WTC11 (cell line): ENCODE results near the gene REC8. TPM values are rescaled to one million over a fixed set of nuclear protein-coding genes. Genes with fewer than 3 reads are reported as not detected.

Experiments used
- ATAC-seq: fragments of 200-7000 bp; cut with Tn5 transposase; 2 replicates; pipeline ENCODE4 v1.10.0; 2021; ENCODE audit warnings: mild to moderate bottlenecking, moderate library complexity
- CTCF ChIA-PET: fragments of 300-600 bp; sonication (Branson Sonifier 250); formaldehyde crosslinking; loops from one replicate; lab custom pipeline; 2021; ENCODE audit warnings: antibody characterized with exemption; lab: Charles Lee
- POLR2A ChIA-PET: fragments of 350-600 bp; sonication (Branson Sonifier 250); formaldehyde crosslinking; loops from one replicate; lab custom pipeline; 2021; ENCODE audit warnings: antibody characterized with exemption; lab: Charles Lee
- DNase-seq: peaks from one replicate; pipeline ENCODE4 v3.0.0; 2021; ENCODE audit warnings: low spot score
- H3K27ac Mint-ChIP-seq: 2 replicates; pipeline ENCODE4 v1.8.0; 2021; ENCODE audit warnings: mixed read lengths
- H3K27me3 Mint-ChIP-seq: 2 replicates; pipeline ENCODE4 v1.8.0; 2021; ENCODE audit warnings: low read depth, mild to moderate bottlenecking, moderate library complexity, mixed read lengths
- H3K36me3 Mint-ChIP-seq: 2 replicates; pipeline ENCODE4 v1.8.0; 2021; ENCODE audit warnings: mixed read lengths
- H3K4me1 Mint-ChIP-seq: 2 replicates; pipeline ENCODE4 v1.8.0; 2022; ENCODE audit warnings: mixed read lengths
- H3K4me3 Mint-ChIP-seq: 2 replicates; pipeline ENCODE4 v1.8.0; 2021; ENCODE audit warnings: mild to moderate bottlenecking, moderate library complexity, mixed read lengths
- H3K9me3 Mint-ChIP-seq: 2 replicates; pipeline ENCODE4 v1.8.0; 2021; ENCODE audit warnings: mixed read lengths
- ATF1 ChIP-seq: sonication (generic); formaldehyde crosslinking; IDR thresholded peaks from 2 replicates; pipeline ENCODE4 v1.8.1; 2023; ENCODE audit warnings: mild to moderate bottlenecking, moderate library complexity, missing genetic modification reagents
- CREM ChIP-seq: sonication (generic); formaldehyde crosslinking; IDR thresholded peaks from 2 replicates; pipeline ENCODE4 v1.8.1; 2022; ENCODE audit warnings: mild to moderate bottlenecking, missing genetic modification reagents, moderate library complexity
- FOXJ3 ChIP-seq: sonication (generic); formaldehyde crosslinking; IDR thresholded peaks from 2 replicates; pipeline ENCODE4 v1.9.0; 2021; ENCODE audit warnings: missing genetic modification reagents, mild to moderate bottlenecking, borderline replicate concordance
- FOXP1 ChIP-seq: sonication (generic); formaldehyde crosslinking; IDR thresholded peaks from 2 replicates; pipeline ENCODE4 v1.8.0; 2022; ENCODE audit warnings: missing genetic modification reagents, mild to moderate bottlenecking, moderate library complexity, borderline replicate concordance
- GABPB1 ChIP-seq: sonication (generic); formaldehyde crosslinking; IDR thresholded peaks from 2 replicates; pipeline ENCODE4 v1.8.1; 2023; ENCODE audit warnings: mild to moderate bottlenecking, missing genetic modification reagents
- GTF2I ChIP-seq: fragments of 250-450 bp; sonication (Bioruptor Pico); conservative IDR thresholded peaks from 2 replicates; pipeline ENCODE4 v1.4.0; 2021; ENCODE audit warnings: mild to moderate bottlenecking
- JAZF1 ChIP-seq: fragments of 250-450 bp; sonication (Bioruptor Pico); IDR thresholded peaks from 2 replicates; pipeline ENCODE4 v1.9.0; 2021; ENCODE audit warnings: moderate library complexity, mild to moderate bottlenecking, inconsistent platforms
- JUN ChIP-seq: sonication (generic); formaldehyde crosslinking; IDR thresholded peaks from 2 replicates; pipeline ENCODE4 v1.8.0; 2023; ENCODE audit warnings: mild to moderate bottlenecking, missing genetic modification reagents
- KAT7 ChIP-seq: sonication (generic); formaldehyde crosslinking; IDR thresholded peaks from 2 replicates; pipeline ENCODE4 v1.8.1; 2023; ENCODE audit warnings: missing genetic modification reagents, mild to moderate bottlenecking, borderline replicate concordance
- NFE2L1 ChIP-seq: sonication (generic); formaldehyde crosslinking; IDR thresholded peaks from 2 replicates; pipeline ENCODE4 v1.8.1; 2023; ENCODE audit warnings: missing genetic modification reagents
- NR1H2 ChIP-seq: sonication (generic); formaldehyde crosslinking; IDR thresholded peaks from 2 replicates; pipeline ENCODE4 v1.9.0; 2021; ENCODE audit warnings: mild to moderate bottlenecking, moderate library complexity, missing genetic modification reagents
- NR3C1 ChIP-seq: sonication (generic); formaldehyde crosslinking; conservative IDR thresholded peaks from 2 replicates; pipeline ENCODE4 v1.8.1; 2023; ENCODE audit warnings: low read depth, mild to moderate bottlenecking, missing genetic modification reagents
- PRDM15 ChIP-seq: sonication (generic); formaldehyde crosslinking; IDR thresholded peaks from 2 replicates; pipeline ENCODE4 v1.8.0; 2022; ENCODE audit warnings: missing genetic modification reagents
- PREB ChIP-seq: sonication (generic); formaldehyde crosslinking; IDR thresholded peaks from 2 replicates; pipeline ENCODE4 v1.8.1; 2022; ENCODE audit warnings: mild to moderate bottlenecking, missing genetic modification reagents, moderate library complexity, borderline replicate concordance
- TEAD4 ChIP-seq: sonication (generic); formaldehyde crosslinking; IDR thresholded peaks from 2 replicates; pipeline ENCODE4 v1.8.0; 2022; ENCODE audit warnings: mild to moderate bottlenecking, missing genetic modification reagents
- TP53 ChIP-seq: sonication (generic); formaldehyde crosslinking; IDR thresholded peaks from 2 replicates; pipeline ENCODE4 v1.8.1; 2023; ENCODE audit warnings: mild to moderate bottlenecking, missing genetic modification reagents
- ZNF138 ChIP-seq: sonication (generic); formaldehyde crosslinking; conservative IDR thresholded peaks from 2 replicates; pipeline ENCODE4 v1.8.1; 2022; ENCODE audit warnings: mild to moderate bottlenecking, moderate library complexity, missing genetic modification reagents
- ZNF263 ChIP-seq: sonication (generic); formaldehyde crosslinking; IDR thresholded peaks from 2 replicates; pipeline ENCODE4 v1.8.1; 2022; ENCODE audit warnings: low read depth, mild to moderate bottlenecking, moderate library complexity, missing genetic modification reagents
- ZNF396 ChIP-seq: fragments of 250-450 bp; sonication (Bioruptor Pico); IDR thresholded peaks from 2 replicates; pipeline ENCODE4 v1.8.0; 2021; ENCODE audit warnings: mild to moderate bottlenecking, moderate library complexity, borderline replicate concordance
- ZNF416 ChIP-seq: fragments of 250-450 bp; sonication (Bioruptor Pico); IDR thresholded peaks from 2 replicates; pipeline ENCODE4 v1.9.0; 2021; ENCODE audit warnings: mild to moderate bottlenecking, inconsistent platforms
- ZNF423 ChIP-seq: fragments of 250-450 bp; sonication (Bioruptor Pico); IDR thresholded peaks from 2 replicates; pipeline ENCODE4 v2.1.2; 2022; ENCODE audit warnings: mild to moderate bottlenecking, moderate library complexity
- ZNF671 ChIP-seq: fragments of 250-450 bp; sonication (Bioruptor Pico); IDR thresholded peaks from 2 replicates; pipeline ENCODE4 v1.8.0; 2021; ENCODE audit warnings: mild to moderate bottlenecking
- total RNA-seq: library from RNA; stranded (reverse); gene quantifications from 3 replicates; pipeline ENCODE4 v1.2.3, GENCODE V29; 2021
- TF ChIP-seq, protein P1 (sequence below): sonication (generic); formaldehyde crosslinking; IDR thresholded peaks from 2 replicates; pipeline ENCODE4 v1.8.0; 2022; ENCODE audit warnings: mild to moderate bottlenecking, missing genetic modification reagents
- TF ChIP-seq, protein P2 (sequence below): fragments of 200-600 bp; IDR thresholded peaks from 2 replicates; pipeline ENCODE4 v1.8.0; 2022; ENCODE audit warnings: antibody characterized with exemption
- TF ChIP-seq, protein P3 (sequence below): fragments of 250-450 bp; sonication (Bioruptor Pico); IDR thresholded peaks from 2 replicates; pipeline ENCODE4 v1.9.0; 2021; ENCODE audit warnings: mild to moderate bottlenecking, borderline replicate concordance

Gene REC8
- total RNA-seq, 1 experiment from 2014 or later: 32.2 TPM

- H3K9me3 Mint-ChIP-seq: no peaks in the 10 kb centered on the region
- ATAC-seq (peak; percentile 71), DNase-seq (peak; percentile 85)
- peak within 1 kb of the TSS; percentile 97 for H3K27ac Mint-ChIP-seq
- ChIA-PET CTCF (interaction anchor here (0.6 to 2.6 kb wide), 21 partner anchors 12 to 226 kb away, joined by 3 to 31 read pairs (median 5); partner anchors contain the start of genes CIDEB, DHRS1, IPO4 and IRF9), POLR2A (interaction anchor here (0.7 to 2.1 kb wide), 5 partner anchors 20 to 70 kb away, joined by 3 to 10 read pairs (median 7); partner anchors contain the start of genes IPO4, PSME2, RABGGTA and TINF2)
- peak within 1 kb of the TSS; percentile 96 for H3K4me3 Mint-ChIP-seq
- H3K4me1 Mint-ChIP-seq: peaks cover 23% of the 10 kb centered on the region
- H3K27me3 Mint-ChIP-seq: no peaks in the 10 kb centered on the region; the same call in 1 of the 2 replicates
- peaks cover 13% of the 10 kb centered on the region for H3K36me3 Mint-ChIP-seq
- no peak for TF ChIP-seq NR3C1 (CRISPR knock-in tag)
- no peak for TF ChIP-seq PRDM15 (CRISPR knock-in tag)
- TF ChIP-seq ZNF423 (CRISPR knock-in tag): no peak
- TF ChIP-seq KAT7: no peak
- 0 out of 2 replicates have a peak, but pooled peaks have one; percentile 14 for TF ChIP-seq ZNF671
- no peak for TF ChIP-seq ZNF138 (CRISPR knock-in tag)
- peak; percentile 94 for TF ChIP-seq GABPB1 (CRISPR knock-in tag)
- TF ChIP-seq, protein P1, sequence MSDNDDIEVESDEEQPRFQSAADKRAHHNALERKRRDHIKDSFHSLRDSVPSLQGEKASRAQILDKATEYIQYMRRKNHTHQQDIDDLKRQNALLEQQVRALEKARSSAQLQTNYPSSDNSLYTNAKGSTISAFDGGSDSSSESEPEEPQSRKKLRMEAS (CRISPR knock-in tag): peak; percentile 85; the same call in 1 of the 2 replicates
- TF ChIP-seq GTF2I (CRISPR knock-in tag): no peak
- peak; percentile 55; the same call in 1 of the 2 replicates for TF ChIP-seq ZNF416 (CRISPR knock-in tag)
- no peak for TF ChIP-seq ZNF263
- 0 out of 2 replicates have a peak, but pooled peaks have one; percentile 31 for TF ChIP-seq TEAD4
- TF ChIP-seq JUN (CRISPR knock-in tag): no peak
- no peak for TF ChIP-seq TP53
- no peak; the same call in 1 of the 2 replicates for TF ChIP-seq NFE2L1
- no peak; the same call in none of the 2 replicates for TF ChIP-seq CREM (CRISPR knock-in tag)
- TF ChIP-seq, protein P2, sequence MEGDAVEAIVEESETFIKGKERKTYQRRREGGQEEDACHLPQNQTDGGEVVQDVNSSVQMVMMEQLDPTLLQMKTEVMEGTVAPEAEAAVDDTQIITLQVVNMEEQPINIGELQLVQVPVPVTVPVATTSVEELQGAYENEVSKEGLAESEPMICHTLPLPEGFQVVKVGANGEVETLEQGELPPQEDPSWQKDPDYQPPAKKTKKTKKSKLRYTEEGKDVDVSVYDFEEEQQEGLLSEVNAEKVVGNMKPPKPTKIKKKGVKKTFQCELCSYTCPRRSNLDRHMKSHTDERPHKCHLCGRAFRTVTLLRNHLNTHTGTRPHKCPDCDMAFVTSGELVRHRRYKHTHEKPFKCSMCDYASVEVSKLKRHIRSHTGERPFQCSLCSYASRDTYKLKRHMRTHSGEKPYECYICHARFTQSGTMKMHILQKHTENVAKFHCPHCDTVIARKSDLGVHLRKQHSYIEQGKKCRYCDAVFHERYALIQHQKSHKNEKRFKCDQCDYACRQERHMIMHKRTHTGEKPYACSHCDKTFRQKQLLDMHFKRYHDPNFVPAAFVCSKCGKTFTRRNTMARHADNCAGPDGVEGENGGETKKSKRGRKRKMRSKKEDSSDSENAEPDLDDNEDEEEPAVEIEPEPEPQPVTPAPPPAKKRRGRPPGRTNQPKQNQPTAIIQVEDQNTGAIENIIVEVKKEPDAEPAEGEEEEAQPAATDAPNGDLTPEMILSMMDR: no peak
- no peak for TF ChIP-seq NR1H2 (CRISPR knock-in tag)
- TF ChIP-seq ATF1 (CRISPR knock-in tag): no peak
- TF ChIP-seq, protein P3, sequence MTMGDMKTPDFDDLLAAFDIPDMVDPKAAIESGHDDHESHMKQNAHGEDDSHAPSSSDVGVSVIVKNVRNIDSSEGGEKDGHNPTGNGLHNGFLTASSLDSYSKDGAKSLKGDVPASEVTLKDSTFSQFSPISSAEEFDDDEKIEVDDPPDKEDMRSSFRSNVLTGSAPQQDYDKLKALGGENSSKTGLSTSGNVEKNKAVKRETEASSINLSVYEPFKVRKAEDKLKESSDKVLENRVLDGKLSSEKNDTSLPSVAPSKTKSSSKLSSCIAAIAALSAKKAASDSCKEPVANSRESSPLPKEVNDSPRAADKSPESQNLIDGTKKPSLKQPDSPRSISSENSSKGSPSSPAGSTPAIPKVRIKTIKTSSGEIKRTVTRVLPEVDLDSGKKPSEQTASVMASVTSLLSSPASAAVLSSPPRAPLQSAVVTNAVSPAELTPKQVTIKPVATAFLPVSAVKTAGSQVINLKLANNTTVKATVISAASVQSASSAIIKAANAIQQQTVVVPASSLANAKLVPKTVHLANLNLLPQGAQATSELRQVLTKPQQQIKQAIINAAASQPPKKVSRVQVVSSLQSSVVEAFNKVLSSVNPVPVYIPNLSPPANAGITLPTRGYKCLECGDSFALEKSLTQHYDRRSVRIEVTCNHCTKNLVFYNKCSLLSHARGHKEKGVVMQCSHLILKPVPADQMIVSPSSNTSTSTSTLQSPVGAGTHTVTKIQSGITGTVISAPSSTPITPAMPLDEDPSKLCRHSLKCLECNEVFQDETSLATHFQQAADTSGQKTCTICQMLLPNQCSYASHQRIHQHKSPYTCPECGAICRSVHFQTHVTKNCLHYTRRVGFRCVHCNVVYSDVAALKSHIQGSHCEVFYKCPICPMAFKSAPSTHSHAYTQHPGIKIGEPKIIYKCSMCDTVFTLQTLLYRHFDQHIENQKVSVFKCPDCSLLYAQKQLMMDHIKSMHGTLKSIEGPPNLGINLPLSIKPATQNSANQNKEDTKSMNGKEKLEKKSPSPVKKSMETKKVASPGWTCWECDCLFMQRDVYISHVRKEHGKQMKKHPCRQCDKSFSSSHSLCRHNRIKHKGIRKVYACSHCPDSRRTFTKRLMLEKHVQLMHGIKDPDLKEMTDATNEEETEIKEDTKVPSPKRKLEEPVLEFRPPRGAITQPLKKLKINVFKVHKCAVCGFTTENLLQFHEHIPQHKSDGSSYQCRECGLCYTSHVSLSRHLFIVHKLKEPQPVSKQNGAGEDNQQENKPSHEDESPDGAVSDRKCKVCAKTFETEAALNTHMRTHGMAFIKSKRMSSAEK (CRISPR knock-in tag): no peak
- TF ChIP-seq FOXJ3 (CRISPR knock-in tag): no peak
- TF ChIP-seq PREB (CRISPR knock-in tag): peak; percentile 58; the same call in 1 of the 2 replicates
- TF ChIP-seq FOXP1 (CRISPR knock-in tag): peak; percentile 88
- no peak for TF ChIP-seq JAZF1 (CRISPR knock-in tag)
- no peak for TF ChIP-seq ZNF396 (CRISPR knock-in tag)
Measured at GRCh38 chr14:24215495-24216344, 43.8 kb downstream of the REC8 start, which contains the start of gene MDP1. TSS of gene MDP1 (minus strand) at chr14:24216066. CDS start at chr14:24215955, 111 bp downstream.
